SHP77 treated with DMSO at 0.1 percent for 48 hours (cell line): Measurements from ENCODE around the gene PDE1A.

Experiments
- DNase-seq: peaks from one replicate; lab custom pipeline; 2025; lab: John Stamatoyannopoulos, UW

PDE1A gene

GRCh38 chr2:182197529-182197928, 229.3 kb downstream of the PDE1A start:
- no peak for DNase-seq

GRCh38 chr2:182193291-182193690, 233.5 kb downstream of the PDE1A start:
- DNase-seq: no peak

GRCh38 chr2:182191061-182191460, 235.8 kb downstream of the PDE1A start:
- DNase-seq: no peak

- no peak for DNase-seq
These were observed 239.7 kb downstream of the PDE1A start for GRCh38 chr2:182187130-182187529.

GRCh38 chr2:182186132-182186735, 240.6 kb downstream of the PDE1A start:
- DNase-seq: peak; percentile 5

- no peak for DNase-seq
These were observed 244.4 kb downstream of the PDE1A start for GRCh38 chr2:182182436-182182835.

GRCh38 chr2:182181381-182181780, 245.5 kb downstream of the PDE1A start:
- no peak for DNase-seq

GRCh38 chr2:182179176-182179575, 247.7 kb downstream of the PDE1A start:
- DNase-seq: no peak

- no peak for DNase-seq
These were observed 252.8 kb downstream of the PDE1A start for GRCh38 chr2:182173944-182174622.

GRCh38 chr2:182170341-182170740, 256.5 kb downstream of the PDE1A start:
- no peak for DNase-seq

GRCh38 chr2:182167882-182168281, 259.0 kb downstream of the PDE1A start:
- DNase-seq: no peak

- DNase-seq: no peak
These were observed 260.0 kb downstream of the PDE1A start for GRCh38 chr2:182166841-182167240.

- no peak for DNase-seq
These were observed 260.4 kb downstream of the PDE1A start for GRCh38 chr2:182166406-182166805.

- no peak for DNase-seq
These were observed 261.6 kb downstream of the PDE1A start for GRCh38 chr2:182165202-182165601.

GRCh38 chr2:182164686-182165085, 262.1 kb downstream of the PDE1A start:
- DNase-seq: no peak

- DNase-seq: no peak
These were observed 263.0 kb downstream of the PDE1A start for GRCh38 chr2:182163878-182164277.

GRCh38 chr2:182148344-182148743, 278.5 kb downstream of the PDE1A start:
- no peak for DNase-seq

- no peak for DNase-seq
These were observed 282.1 kb downstream of the PDE1A start for GRCh38 chr2:182144776-182145165.

- no peak for DNase-seq
These were observed 282.6 kb downstream of the PDE1A start for GRCh38 chr2:182144041-182144775.

GRCh38 chr2:182142062-182142461, 284.8 kb downstream of the PDE1A start:
- DNase-seq: no peak

- DNase-seq: no peak
These were observed 292.6 kb downstream of the PDE1A start for GRCh38 chr2:182134201-182134600.

- DNase-seq: no peak
These were observed 293.5 kb downstream of the PDE1A start for GRCh38 chr2:182133195-182133891.

- DNase-seq: no peak
These were observed 294.2 kb downstream of the PDE1A start for GRCh38 chr2:182132605-182133004.
